Testis (tissue), 3 donors: Measurements from ENCODE around the gene PARP14. TPM values are rescaled to one million over a fixed set of nuclear protein-coding genes. Genes with fewer than 3 reads are reported as not detected.

Experiments
- DNase-seq: peaks from one replicate; pipeline ENCODE4 v3.0.0-alpha.2; 2019
- H3K27ac ChIP-seq, 2 donors: fragments of 200-600 bp; sonication (generic); one replicate each; pipeline ENCODE4 v1.5.1; 2019
- H3K27me3 ChIP-seq: fragments of 200-600 bp; sonication (generic); one replicate; pipeline ENCODE4 v1.5.1; 2019
- H3K36me3 ChIP-seq: fragments of 200-600 bp; sonication (generic); one replicate; pipeline ENCODE4 v1.5.1; 2017; ENCODE audit warnings: low read depth; ENCODE audit errors: missing control alignments
- H3K4me1 ChIP-seq: fragments of 200-600 bp; sonication (generic); one replicate; pipeline ENCODE4 v1.5.1; 2019
- H3K4me3 ChIP-seq, 2 donors: fragments of 200-600 bp; sonication (generic); one replicate each; pipeline ENCODE4 v1.5.1; 2017 to 2019
- H3K9me3 ChIP-seq: fragments of 200-600 bp; sonication (generic); one replicate; pipeline ENCODE4 v1.5.1; 2017
- POLR2A ChIP-seq: fragments of 450-650 bp; IDR thresholded peaks from one replicate; pipeline ENCODE4 v1.6.1; 2017; ENCODE audit warnings: antibody characterized with exemption, mild to moderate bottlenecking, moderate library complexity
- whole genome bisulfite sequencing, 2 donors: methylation state at CpG; one replicate each; pipeline ENCODE4 v1.1.5; 2018; 5-methylcytosine and 5-hydroxymethylcytosine counted together
- intact Hi-C: fragments of 100-400 bp; cut with DNase I; formaldehyde crosslinking; loops from one replicate; pipeline ENCODE4 v1.15.1; 2023; ENCODE audit warnings: low total_unique reads
- polyA plus RNA-seq: library from polyadenylated mRNA; stranded (reverse); fragments of 350-450 nt; fragmentation: Illumina TruSeq; extraction: RNeasy Lipid Tissue Mini Kit (QIAGEN cat#74804); gene quantifications from one replicate; pipeline ENCODE4 v1.2.3, GENCODE V29; 2014; ENCODE audit warnings: low read depth, low replicate concordance; ENCODE audit not compliant: insufficient read depth
- total RNA-seq, 2 donors: library from RNA; depleted of rRNA; stranded (reverse); fragments of >200 nt; gene quantifications; one replicate each; pipeline ENCODE4 v1.2.3, GENCODE V29; 2016
- TF ChIP-seq, protein P1 (sequence below), 3 experiments: fragments of 450-650 bp in 2 of 3; fragments of 200-600 bp in 1 of 3; sonication (generic) in 1 of 3; IDR thresholded peaks; one replicate each; pipeline ENCODE4 v1.5.1; 2016 to 2019; ENCODE audit warnings: antibody characterized with exemption in 3 of 3, mild to moderate bottlenecking in 2 of 3, moderate library complexity in 1 of 3

PARP14 gene
- total and polyA plus RNA-seq, 3 donors from 2014 or later: 8.8 to 18.2 (median 11.3) TPM

DNA sequence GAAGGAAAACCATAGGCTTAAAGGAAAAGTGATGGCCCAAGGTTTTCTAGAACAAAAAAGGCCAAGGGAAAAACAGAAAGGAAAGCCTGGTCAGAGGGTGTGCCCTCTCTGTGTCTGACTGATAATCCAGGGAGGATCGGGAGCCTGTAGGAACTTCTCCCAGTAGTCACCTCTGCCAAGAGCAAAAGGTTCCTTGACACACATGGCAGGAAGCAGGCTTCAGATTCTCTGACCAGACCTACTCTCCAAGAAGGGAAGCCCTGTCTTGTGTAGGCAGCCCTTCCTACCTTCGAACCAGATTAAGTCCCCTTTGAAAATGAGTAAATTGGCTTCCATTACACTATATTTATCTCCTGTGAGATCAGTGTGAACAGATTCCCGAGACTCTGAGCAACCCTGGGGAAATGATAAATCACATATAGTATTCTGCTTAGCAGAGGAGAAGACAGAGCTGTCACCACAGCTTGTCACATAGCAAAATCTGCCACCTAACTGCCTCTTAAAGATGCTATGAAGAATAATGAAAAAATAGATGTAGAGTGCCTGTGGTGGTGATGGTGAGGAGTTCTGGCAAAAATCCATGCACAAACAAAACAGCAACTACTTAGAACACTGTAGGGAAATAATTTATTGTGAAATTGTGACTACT is 38.8 kb downstream of the PARP14 start:
- Histone ChIP-seq H3K27me3 (no peaks in the 10 kb centered on the region), H3K9me3 (no peaks in the 10 kb centered on the region), H3K36me3 (no peaks in the 10 kb centered on the region), H3K4me1 (no peaks in the 10 kb centered on the region), H3K27ac (no peak overlapping the region), H3K4me3 (no peak overlapping the region)
- TF ChIP-seq, protein P1, sequence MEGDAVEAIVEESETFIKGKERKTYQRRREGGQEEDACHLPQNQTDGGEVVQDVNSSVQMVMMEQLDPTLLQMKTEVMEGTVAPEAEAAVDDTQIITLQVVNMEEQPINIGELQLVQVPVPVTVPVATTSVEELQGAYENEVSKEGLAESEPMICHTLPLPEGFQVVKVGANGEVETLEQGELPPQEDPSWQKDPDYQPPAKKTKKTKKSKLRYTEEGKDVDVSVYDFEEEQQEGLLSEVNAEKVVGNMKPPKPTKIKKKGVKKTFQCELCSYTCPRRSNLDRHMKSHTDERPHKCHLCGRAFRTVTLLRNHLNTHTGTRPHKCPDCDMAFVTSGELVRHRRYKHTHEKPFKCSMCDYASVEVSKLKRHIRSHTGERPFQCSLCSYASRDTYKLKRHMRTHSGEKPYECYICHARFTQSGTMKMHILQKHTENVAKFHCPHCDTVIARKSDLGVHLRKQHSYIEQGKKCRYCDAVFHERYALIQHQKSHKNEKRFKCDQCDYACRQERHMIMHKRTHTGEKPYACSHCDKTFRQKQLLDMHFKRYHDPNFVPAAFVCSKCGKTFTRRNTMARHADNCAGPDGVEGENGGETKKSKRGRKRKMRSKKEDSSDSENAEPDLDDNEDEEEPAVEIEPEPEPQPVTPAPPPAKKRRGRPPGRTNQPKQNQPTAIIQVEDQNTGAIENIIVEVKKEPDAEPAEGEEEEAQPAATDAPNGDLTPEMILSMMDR (IDR thresholded peaks at IDR 0.05): no peak
- TF ChIP-seq POLR2A: no peak
- 69 to 88% methylated on average over 3 of the region's 3 CpGs for WGBS, 2 donors
- DNase-seq: no peak
- intact Hi-C loops: no loop called here

DNA sequence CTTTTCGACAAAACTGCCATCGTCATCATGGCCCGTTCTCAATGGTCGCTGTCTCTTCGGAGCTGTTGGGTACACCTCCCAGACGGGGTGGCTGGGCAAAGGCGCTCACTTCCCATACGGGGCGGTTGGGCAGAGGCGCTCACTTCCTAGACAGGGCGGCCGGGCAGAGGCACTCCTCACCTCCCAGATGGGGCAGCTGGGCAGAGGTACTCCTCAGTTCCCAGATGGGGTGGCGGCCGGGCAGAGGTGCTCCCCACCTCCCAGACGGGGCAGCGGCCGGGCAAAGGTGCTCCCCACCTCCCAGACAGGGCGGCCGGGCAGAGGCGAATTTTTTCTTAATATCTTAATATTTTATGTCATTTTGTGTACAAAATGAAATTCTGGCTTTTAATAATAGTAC is 44.5 kb downstream of the PARP14 start:
- no peak for TF ChIP-seq POLR2A
- TF ChIP-seq, protein P1 (IDR thresholded peaks at IDR 0.05): no peak
- Histone ChIP-seq H3K9me3 (no peaks in the 10 kb centered on the region), H3K4me1 (no peaks in the 10 kb centered on the region), H3K27ac (no peak overlapping the region), H3K4me3 (no peak overlapping the region), H3K27me3 (no peaks in the 10 kb centered on the region), H3K36me3 (no peaks in the 10 kb centered on the region)
- DNase-seq: no peak
- 94% methylated on average over 20 of the region's 20 CpGs for WGBS, 2 donors
- intact Hi-C loops: no loop called here

DNA sequence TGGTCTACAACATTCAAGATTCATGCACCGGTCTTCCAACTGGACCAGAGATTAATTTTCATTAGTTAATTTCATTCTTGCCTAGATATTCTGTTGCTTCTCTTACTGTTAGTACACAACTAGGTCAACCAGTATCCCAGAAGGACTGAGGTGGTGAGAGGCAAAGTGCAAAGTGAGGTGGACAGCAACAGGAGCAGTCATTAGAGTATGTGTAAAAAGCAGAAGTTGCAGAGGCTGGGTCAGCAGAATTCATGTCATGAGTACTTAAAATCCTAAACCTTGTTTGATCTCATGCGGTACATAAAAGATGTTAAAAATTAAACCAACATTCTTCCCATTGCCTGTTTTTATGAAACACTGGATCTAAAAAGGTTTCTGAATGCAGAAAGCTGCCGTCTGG is 46.7 kb downstream of the PARP14 start:
- Histone ChIP-seq H3K27me3 (no peaks in the 10 kb centered on the region), H3K9me3 (no peaks in the 10 kb centered on the region), H3K36me3 (no peaks in the 10 kb centered on the region), H3K4me3 (no peak overlapping the region), H3K27ac (no peak overlapping the region), H3K4me1 (no peaks in the 10 kb centered on the region)
- no peak for DNase-seq
- TF ChIP-seq POLR2A: no peak
- TF ChIP-seq, protein P1 (IDR thresholded peaks at IDR 0.05): no peak
- WGBS, 2 donors: 95 to 99% methylated on average over 3 of the region's 3 CpGs
- intact Hi-C loops: no loop called here

DNA sequence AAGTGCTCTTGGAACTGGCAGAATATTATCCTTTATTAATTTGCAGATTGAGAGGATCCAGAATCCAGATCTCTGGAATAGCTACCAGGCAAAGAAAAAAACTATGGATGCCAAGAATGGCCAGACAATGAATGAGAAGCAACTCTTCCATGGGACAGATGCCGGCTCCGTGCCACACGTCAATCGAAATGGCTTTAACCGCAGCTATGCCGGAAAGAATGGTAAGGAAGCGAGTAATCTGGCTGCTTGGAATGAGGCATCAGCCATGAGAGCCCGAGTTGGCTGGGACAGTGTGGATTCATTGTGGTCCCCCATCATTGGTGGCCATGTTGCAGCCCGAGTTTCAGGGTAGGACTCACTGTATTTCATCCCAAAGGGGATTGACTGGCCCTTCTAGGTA is 47.1 kb downstream of the PARP14 start:
- H3K9me3 ChIP-seq: no peaks in the 10 kb centered on the region
- intact Hi-C loops: no loop called here
- no peaks in the 10 kb centered on the region for H3K36me3 ChIP-seq
- WGBS, 2 donors: 92 to 94% methylated on average over 9 of the region's 9 CpGs
- H3K27me3 ChIP-seq: no peaks in the 10 kb centered on the region
- H3K4me1 ChIP-seq: no peaks in the 10 kb centered on the region
- TF ChIP-seq POLR2A: no peak
- no peak for DNase-seq
- H3K27ac ChIP-seq: no peak overlapping the region
- no peak overlapping the region for H3K4me3 ChIP-seq

DNA sequence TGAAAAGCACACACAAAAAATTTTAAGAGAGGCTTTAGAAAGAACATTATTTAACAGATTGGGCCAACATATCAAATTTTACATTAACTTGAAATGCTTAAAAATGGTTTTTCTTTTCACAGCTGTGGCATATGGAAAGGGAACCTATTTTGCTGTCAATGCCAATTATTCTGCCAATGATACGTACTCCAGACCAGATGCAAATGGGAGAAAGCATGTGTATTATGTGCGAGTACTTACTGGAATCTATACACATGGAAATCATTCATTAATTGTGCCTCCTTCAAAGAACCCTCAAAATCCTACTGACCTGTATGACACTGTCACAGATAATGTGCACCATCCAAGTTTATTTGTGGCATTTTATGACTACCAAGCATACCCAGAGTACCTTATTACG is 47.5 kb downstream of the PARP14 start:
- 92 to 96% methylated on average over 3 of the region's 3 CpGs for WGBS, 2 donors
- no peaks in the 10 kb centered on the region for H3K4me1 ChIP-seq
- no peaks in the 10 kb centered on the region for H3K9me3 ChIP-seq
- TF ChIP-seq, protein P1 (IDR thresholded peaks at IDR 0.05): no peak
- H3K27ac ChIP-seq: no peak overlapping the region
- H3K27me3 ChIP-seq: no peaks in the 10 kb centered on the region
- intact Hi-C loops: no loop called here
- H3K36me3 ChIP-seq: no peaks in the 10 kb centered on the region
- no peak for DNase-seq
- H3K4me3 ChIP-seq: no peak overlapping the region
